Stimulated activated CD4-positive, alpha-beta T cell treated with anti-CD3 and anti-CD28 coated beads, Interleukin-1b, Interleukin-23, amount 100 ng/mL, for 24 hours (primary cell): ENCODE measurements around the gene PDE1A.

ENCODE experiments used
- DNase-seq, 4 experiments: peaks; one replicate each; pipeline ENCODE4 v3.0.0-alpha.2; 2020; ENCODE audit warnings: low read depth in 4 of 4, low spot score in 1 of 4

The PDE1A gene

GRCh38 chr2:182359027-182359989, 67.5 kb downstream of the PDE1A start:
- no peak for DNase-seq

DNA sequence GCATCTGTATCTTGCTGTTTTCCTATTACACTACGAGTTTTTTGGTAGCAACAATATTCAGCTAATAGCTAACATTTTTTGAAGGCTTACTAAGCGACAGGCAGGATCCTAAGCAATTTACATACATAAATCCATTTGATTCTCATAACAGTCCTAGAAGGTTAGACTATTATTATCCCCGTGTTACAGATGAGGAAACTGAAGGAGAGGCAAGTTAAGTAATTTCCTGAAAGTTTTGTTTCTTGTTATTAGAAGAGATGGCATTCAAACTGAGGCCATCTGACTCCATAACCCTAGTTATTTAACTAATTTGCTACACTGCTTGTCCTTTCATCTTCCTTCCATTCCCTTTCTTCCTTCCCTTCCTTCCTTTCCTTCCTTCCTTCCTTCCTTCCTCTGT, 68.2 kb downstream of the PDE1A start:
- DNase-seq: no peak

- DNase-seq: no peak
Measured at GRCh38 chr2:182355815-182356214, 71.0 kb downstream of the PDE1A start.

DNA sequence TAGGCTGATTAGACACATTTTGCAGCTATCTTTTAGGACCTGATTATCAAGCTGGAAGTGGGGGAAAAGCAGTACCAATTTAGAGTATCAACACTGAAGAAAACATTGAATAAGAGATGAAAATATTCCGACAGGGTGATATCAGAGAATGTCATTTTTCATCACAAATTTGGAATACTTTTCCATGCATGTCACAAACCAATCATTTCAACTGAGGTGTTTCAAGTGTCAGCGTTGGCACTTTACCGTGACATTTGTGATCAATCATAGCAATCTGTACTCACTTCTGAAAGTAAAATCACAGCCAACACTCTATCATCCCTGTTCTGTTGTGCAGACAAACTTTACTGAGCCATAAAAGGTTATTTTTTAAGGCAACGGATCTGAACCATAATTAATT, 75.4 kb downstream of the PDE1A start:
- DNase-seq: no peak

DNA sequence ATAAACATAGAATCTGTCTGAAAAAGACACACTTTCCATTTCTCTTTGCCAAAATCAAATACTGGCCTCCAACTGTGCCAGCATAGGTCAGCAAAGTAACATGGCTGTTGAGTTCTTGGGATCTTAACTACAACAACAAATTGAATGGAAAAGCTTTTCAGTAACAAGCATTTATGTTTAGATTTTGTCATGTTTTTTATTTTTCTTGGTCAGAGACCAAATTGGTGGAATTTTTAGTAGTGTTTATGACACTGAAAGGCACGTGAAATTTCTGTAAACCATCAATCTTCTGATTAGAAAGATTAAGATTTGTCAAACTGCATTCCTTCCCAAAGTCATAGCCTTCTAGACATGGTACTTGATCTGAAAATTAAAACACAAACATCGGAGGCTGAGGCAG, 77.6 kb downstream of the PDE1A start:
- no peak for DNase-seq

DNA sequence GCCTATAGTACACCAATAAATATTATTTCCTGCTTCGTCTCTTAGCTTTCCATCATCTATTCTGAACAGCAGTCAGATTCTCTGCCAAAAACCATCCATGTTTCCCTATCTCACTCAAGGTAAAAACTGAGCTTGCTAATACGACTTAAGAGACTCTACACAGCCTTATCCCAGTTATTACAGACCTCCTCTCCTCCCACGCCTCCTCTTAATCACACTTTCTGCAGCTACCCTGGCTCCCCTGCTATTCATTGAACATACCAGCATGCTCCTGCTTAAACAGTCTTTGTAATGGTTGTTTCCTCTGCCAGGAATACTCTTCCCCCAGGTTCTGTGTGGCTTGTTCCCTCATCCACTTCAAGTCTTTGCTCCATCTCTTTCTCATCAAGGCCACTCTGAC, 81.5 kb downstream of the PDE1A start:
- DNase-seq: no peak

- DNase-seq: no peak
Measured at GRCh38 chr2:182330451-182331305, 96.2 kb downstream of the PDE1A start.

DNA sequence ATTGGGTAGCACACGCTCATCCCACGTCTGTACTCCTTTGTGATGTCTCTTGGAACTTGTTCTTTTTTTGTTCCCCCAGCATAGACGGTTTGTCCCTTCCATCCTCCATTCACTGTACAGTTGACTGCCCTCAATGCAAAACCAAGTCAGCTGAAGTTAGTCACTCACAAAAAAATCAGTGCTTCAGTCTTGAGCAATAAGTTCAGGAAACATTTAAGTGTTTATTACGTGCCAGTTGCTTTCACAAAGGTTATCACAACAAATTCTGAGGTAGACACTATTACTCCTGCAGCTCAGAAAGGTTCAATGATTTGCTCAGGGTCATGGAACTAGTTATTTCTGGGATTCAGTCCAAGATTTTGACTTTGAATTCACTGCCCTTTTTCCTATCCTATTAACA, 102.2 kb downstream of the PDE1A start:
- no peak for DNase-seq

DNA sequence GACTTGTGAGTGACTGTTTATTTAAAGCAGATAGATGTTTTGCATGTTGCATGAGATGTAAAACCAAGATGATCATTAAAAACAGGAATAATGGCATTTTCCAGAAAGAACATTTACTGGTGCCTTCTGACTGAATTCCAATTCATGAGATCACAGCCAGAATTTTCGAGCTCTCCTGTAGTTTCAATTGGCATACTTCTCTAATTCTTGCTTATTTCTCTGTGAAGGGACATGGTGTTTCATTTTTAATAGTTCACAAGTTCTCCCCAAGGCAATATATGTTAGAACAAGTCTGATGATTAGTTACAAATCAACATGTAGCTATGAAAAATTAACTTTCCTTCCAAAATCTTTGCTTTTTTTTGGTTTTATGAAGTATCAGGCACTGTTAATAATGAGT, 105.7 kb downstream of the PDE1A start:
- no peak for DNase-seq

- DNase-seq: no peak
Measured at GRCh38 chr2:182319556-182320505, 107.0 kb downstream of the PDE1A start.

DNA sequence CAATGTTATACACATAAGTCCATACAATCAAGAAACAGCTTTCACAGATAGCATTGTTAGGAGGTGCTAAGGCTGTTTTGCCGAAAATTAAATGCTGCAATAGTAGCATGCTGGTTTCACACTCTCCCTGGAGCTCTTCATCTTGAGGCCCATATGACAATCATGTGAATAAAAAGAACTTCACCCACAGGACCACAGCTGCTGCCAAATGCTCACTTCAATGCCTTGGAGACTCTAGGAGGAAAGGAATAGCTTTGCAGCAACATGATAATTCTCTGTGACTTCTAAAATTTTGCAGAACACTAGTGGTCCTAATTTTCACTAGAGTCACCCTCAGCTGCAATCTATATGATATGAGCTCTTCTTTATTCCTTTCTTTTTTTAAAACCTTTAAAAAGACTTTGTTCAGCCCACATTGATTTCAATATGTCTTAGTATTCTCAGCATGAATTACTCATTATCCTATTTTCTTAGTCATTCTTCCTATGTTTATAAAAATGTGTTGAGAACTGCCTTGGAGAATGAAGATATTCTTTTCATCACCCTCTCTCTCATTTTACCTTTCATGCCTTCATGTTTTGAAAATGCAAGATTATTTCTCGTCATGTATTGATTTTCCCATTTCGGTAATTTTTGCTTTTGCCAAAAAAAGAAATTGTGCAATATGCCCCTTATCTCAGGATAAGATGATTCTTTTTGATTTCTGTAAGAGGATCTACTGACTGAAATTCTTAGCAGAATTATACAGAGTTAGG, 108.2 kb downstream of the PDE1A start:
- no peak for DNase-seq

DNA sequence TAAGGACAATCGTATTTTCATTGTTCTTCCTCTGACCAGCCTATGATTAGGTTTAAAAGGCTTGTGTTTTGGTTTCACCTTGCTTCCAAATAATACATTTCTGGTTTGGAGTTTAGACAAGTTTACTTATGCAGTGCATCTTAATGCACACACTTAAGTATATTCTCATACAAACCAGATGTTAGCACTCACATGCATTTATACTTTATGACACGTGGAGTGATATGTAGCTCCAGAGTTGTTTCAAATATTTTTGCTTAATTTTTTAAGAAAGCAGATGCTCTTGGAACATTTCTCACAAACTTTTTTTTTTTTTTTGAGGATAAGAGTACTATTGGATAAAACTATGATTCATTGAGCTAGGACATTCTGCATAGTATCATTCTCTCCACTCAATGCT, 109.9 kb downstream of the PDE1A start:
- no peak for DNase-seq

- DNase-seq: no peak
Measured at GRCh38 chr2:182302972-182303371, 123.9 kb downstream of the PDE1A start.

GRCh38 chr2:182302174-182302573, 124.7 kb downstream of the PDE1A start:
- no peak for DNase-seq

DNA sequence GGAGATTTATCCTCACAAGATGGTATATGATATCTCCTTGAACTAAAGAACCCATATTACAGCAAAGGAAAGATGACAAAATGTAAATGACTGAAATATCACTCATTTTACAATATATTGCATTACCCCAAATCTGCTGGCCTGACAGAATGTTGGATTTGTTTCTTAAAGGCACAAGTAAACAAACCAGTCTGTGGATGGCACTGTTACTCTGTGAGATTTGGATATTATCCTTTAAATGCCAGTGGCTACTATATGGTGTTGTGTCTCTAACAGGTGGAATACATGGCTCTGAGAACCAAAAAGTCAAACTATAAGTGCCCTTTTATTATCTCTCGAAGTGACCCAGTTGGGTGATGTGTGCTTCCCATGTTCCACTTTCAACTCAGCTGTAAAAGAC, 125.7 kb downstream of the PDE1A start:
- DNase-seq: no peak

- DNase-seq: no peak
Measured at GRCh38 chr2:182300608-182301007, 126.2 kb downstream of the PDE1A start.

- DNase-seq: no peak
Measured at GRCh38 chr2:182299632-182300031, 127.2 kb downstream of the PDE1A start.

- DNase-seq: no peak
Measured at GRCh38 chr2:182298456-182298855, 128.4 kb downstream of the PDE1A start.

GRCh38 chr2:182291296-182291695, 135.5 kb downstream of the PDE1A start:
- no peak for DNase-seq

- no peak for DNase-seq
Measured at GRCh38 chr2:182283512-182283911, 143.3 kb downstream of the PDE1A start.
